D721Med (cell line): ENCODE results near the gene RYR3.

Experiments used
- DNase-seq: peaks from one replicate; pipeline ENCODE4 v3.0.0; 2011; ENCODE audit warnings: low spot score; ENCODE audit not compliant: insufficient read length
- FAIRE-seq: peaks from 2 replicates; lab custom pipeline; 2011; peaks lifted over from hg19 to GRCh38; lab: Jason Lieb, UNC
- CTCF ChIP-seq: IDR thresholded peaks from 2 replicates; pipeline ENCODE4 v1.5.1; 2012; ENCODE audit warnings: mild to moderate bottlenecking, control low read depth; ENCODE audit not compliant: insufficient read depth; ENCODE audit errors: missing control alignments

The RYR3 gene

GRCh38 chr15:33837294-33837693 is 526.5 kb downstream of the RYR3 start:
- TF ChIP-seq CTCF, result no peak
- no peak for DNase-seq
- FAIRE-seq, result no peak

- TF ChIP-seq CTCF, result no peak
- FAIRE-seq, result no peak
- no peak for DNase-seq
Observed at GRCh38 chr15:33839540-33839939, 528.8 kb downstream of the RYR3 start.

GRCh38 chr15:33840615-33841014 is 529.8 kb downstream of the RYR3 start:
- FAIRE-seq, result no peak
- TF ChIP-seq CTCF, result no peak
- DNase-seq, result no peak

GRCh38 chr15:33844186-33844585 is 533.4 kb downstream of the RYR3 start:
- no peak for TF ChIP-seq CTCF
- FAIRE-seq, result no peak
- no peak for DNase-seq

- TF ChIP-seq CTCF, result no peak
- FAIRE-seq, result no peak
- no peak for DNase-seq
Observed at GRCh38 chr15:33844597-33844996, 533.8 kb downstream of the RYR3 start.

- TF ChIP-seq CTCF, result no peak
- FAIRE-seq (no peak), DNase-seq (no peak)
Observed at GRCh38 chr15:33846142-33846541, 535.4 kb downstream of the RYR3 start.

GRCh38 chr15:33846862-33847261 is 536.1 kb downstream of the RYR3 start:
- FAIRE-seq, result no peak
- no peak for DNase-seq
- no peak for TF ChIP-seq CTCF
